ENCODE measurements around the gene LPCAT2.
"Not testable (repeated sequence)": the region's sequence is repeated elsewhere in the genome, so short reads cannot be mapped to it uniquely, and the experiment has no call there.

Gene LPCAT2

DNA sequence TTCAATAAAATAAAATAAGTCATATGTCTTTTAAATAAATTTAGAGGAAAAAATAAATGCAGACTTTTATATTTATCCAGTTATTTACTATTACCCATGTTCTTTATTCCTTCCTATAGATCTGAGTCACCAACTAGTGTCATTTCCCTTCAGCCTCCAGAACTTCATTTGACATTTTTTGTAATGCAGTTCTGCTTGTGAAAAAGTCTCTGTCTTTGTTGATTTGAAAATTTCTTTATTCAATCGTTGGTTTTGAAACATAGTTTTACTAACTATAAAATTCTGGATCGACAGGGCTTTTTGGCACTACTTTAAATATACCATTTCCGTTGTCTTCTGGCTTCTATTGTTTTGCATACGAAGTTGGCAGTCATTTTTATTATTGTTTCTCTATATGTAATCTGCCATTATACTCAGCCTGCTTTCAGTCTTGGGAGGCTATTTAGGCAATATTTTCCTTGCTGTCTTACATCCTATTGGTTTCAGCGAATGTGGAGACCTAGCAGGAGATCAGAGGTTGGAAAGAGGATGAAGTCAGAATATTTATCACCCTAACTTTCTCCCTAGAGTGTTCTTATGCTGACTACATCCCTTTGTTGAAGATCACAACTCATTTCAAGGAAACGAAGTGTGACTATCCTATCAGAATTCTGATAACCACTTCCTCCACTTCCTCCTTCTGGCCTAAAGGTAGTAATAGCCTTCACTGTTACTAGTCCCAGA, 104.9 kb downstream of the LPCAT2 start:
- DNase-seq = no peak

DNA sequence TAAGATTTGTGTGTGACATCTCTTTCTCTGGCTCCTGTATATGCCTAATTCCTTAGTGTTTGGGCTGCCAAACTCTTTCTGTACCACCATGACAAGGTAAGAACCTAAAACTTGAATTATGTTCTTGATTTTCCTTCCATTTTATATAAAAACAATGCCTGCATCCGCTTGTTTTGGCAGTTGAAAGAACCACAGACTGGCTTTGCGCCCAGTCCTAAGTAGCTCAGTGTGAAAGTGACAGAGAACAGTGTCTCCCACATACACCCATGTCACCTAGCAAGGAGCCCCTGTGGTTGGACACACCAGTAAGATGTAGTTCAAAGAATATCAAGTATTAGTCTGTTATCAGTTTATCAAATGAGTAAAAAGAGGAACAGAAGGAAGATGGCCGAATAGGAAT, 106.2 kb downstream of the LPCAT2 start:
- DNase-seq = no peak

DNA sequence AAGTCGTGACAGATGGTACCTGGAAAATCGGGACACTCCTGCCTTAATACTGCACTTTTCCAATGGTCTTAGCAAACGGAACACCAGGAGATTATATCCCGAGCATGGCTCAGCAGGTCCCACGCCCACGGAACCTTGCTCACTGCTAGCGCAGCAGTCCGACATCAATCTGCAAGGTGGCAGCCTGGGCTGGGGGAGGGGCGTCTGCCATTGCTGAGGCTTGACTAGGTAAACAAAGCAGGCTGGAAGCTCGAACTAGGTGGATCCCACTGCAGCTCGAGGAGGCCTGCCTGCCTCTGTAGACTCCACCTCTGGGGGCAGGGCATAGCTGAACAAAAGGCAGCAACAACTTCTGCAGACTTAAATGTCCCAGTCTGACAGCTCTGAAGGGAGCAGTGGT, 106.8 kb downstream of the LPCAT2 start:
- not testable (repeated sequence) for DNase-seq

DNA sequence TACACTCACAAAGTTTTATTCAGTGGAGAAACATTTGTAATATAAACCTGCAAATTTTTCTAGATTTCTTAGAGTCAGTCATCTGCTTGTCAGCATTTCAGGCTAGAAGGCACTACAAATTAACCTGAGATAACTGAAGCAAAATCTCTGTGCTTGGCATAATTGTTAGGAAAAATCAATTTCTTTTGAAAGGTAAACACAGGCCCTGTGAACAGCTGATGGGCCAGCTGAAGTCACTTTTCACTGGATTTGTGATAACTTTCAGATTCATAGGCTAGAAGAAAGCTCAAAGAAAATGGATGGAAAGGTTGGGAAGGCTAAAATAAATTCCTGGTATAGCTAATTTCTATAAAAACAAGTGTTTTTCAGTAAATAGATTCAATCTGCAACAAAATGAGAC, 112.9 kb downstream of the LPCAT2 start:
- DNase-seq = no peak

DNA sequence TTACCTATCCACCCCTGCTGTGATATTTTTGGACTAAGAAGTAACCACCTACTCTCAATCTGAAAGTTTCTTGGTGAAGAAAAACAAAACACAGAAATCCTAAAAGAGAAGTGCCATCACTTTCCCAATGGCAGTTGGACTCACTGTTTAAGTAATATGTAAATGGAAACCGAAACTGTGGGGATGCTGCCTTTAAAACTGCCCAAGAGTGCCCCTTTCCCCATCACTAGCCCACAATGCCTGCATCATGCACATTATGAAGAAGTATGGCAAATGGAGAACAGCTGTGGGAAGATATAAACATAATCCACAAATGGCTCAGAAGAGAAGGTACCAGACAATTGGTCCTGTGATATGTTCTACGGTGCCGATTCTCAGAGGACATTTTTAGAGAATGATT, 113.4 kb downstream of the LPCAT2 start:
- no peak for DNase-seq

DNA sequence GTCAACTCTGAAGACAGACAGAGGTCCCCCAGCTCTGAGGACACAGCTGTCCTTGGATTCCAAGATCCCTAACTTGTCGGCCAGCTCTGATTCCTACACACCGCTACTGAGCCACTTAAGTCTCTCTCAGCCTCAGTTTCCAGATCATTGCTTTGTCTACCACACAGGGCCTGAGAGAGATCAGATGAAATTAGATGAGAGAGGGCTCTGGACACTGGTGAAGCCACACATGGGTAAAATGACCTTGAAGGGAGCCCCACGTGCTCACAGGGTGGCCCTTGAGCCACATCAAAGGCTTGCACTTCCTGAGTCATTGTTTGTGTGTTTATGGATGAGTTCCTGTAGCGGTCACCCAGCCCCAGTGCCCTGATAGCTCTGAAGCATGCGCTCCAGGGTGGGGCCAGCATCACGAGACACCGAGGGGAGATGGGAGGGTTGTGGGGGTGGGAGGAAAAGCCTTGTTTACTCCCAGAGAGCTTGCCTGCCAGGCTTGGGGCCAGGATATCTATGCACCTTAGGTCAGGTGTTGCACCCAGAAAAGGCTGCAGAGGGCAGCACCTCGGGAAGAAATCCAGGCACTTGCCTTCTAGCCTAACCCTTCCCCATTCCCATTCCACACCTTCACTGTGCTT, 114.2 kb downstream of the LPCAT2 start:
- no peak for DNase-seq

DNA sequence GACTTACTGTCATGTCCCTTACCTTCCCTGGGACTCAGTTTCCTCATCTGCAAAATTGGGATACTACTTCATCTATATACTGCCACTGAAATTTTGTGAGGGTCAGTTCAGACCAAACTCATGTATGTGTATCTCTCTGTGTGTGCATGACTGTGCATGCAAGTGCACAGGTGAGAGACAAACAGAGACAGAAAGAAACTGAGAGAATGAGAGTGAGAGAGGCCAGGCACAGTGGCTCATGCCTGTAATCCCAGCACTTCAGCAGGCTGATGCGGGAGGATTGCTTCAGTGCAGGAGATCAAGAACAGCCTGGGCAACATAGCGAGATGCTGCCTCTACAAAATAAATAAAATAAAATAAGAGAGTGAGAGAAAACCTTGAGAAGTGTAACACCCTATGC, 114.8 kb downstream of the LPCAT2 start:
- no peak for DNase-seq

DNA sequence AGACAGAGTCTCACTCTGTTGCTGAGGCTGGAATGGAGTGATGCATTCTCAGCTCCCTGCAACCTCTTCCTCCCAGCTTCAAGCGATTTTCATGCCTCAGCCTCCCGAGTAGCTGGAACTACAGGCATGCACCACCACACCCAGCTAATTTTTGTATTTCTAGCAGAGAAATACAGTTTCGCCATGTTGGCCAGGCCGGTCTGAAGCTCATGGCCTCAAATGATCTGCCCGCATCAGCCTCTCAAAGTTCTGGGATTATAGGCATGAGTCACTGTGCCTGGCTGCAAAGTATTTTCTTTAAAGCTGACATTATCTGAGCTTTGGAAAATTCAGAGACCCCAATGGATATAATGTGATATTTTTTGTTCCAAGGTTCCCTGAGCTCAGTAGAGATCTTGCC, 115.8 kb downstream of the LPCAT2 start:
- no peak for DNase-seq

DNA sequence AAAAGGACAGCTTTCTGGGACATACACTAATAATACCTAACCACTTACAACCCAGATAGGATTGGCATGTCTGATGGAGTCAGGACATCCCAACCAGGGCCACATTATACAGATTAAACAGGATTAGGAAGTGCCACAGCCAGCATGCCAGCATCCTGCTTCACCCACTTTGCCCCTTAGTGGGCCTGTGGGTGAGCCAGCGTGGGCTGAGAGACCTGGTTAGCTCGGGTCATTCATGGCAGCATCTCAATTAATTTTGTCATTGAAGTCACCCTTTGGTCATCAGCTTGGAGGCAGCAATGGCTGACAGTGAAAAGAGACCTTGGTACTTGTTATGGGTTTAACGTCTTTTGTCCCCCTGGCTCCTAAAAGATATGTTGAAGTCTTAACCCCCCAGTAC, 117.0 kb downstream of the LPCAT2 start:
- no peak for DNase-seq

DNA sequence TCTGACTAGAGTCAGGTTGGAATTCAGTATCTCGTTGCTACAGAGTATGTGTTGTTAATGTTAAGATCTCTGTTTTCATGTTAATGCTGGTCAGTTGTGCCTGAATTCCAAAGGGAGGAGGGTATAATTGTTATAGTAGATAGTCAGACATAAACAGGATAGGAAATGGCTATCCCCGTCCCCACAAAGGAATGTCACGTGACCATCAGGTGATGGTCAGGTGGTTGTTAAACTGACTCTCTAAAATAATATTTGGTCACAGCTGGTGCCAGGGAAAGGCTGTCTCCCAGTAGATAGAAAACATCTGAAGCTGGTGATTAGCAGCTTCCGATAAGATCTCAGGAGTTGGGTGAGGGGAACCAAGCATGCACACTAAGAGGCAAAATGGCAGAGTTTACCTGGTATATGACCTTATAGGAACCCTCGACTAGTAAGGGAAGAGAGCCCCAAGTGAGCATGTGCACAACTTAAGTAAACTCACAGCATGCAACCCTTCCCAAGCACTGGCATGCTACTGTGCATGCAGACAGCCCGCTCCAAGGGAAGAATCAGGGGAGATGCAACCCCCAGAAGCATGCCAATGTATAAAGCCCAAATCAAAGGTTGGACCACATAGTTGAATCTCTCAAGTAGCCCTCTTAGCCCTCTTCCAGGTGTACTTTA, 119.6 kb downstream of the LPCAT2 start:
- DNase-seq = no peak

DNA sequence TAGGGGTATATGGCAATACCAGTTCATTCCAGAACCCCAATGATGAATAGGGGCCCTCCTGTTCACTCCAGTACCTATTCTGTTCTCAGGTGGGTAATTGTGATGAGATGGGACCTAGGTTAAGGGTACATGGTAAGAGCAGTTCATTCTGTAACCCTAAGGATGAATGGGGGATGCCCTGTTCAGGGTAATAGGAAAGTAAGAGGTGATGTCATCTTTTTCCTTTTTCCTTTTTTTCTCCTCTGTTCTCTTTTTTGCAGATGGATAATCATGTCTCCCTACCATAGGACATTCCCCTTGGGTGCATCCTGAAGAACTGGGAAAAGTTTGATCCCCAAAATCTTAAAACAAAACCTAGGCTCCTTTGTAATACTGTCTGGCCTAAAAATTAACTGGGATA, 121.9 kb downstream of the LPCAT2 start:
- DNase-seq = no peak

DNA sequence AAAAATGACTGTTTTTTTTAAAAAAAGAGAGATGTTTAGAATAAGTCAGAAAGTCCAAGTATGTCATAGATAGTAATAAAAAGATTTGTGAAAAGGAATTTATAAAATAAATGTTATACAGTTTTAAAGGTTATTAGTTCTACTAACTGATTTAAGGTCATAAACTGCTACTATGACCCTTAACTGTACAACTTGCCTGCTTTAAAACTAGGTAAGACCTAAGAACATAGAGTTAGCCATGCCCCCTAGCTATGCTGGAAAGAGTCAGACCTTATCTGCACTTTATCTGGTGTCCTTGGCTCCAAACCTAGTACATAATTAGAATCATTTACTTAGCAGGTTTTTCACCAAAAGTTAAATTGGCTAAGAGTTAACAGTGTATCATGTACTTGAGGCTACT, 123.4 kb downstream of the LPCAT2 start:
- DNase-seq = no peak

DNA sequence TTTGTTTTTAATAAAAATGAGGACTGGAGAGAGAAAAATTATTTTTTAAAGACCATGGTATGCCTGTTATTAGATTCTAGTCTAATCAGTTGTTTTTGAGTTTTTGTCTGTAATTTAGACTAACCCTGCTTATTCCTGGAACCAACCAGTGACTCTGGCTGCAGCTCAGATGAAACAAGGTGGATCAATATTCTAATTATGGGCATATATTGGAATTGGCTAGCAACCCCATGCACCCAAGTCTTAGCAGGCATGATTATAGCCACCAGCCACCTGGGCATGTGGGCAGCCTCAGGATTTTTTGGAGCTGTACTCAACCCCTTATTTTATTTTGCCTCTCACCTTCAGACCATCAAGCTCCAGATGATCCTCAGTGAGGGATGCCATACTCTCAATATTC, 125.3 kb downstream of the LPCAT2 start:
- DNase-seq = no peak

Measured in stimulated activated naive CD4-positive, alpha-beta T cell treated with Interleukin-2 at 50 U/mL for 16 hours (primary cell).